Trophoblast cell (in vitro differentiated cells and primary cell): ENCODE data around the gene AVL9.

Source experiments
- DNase-seq, 2 donors: peaks; one replicate each; pipeline ENCODE4 v3.0.0-alpha.2; 2016
- H2AFZ ChIP-seq: 2 replicates; pipeline ENCODE4 v1.6.1; 2013; ENCODE audit warnings: low read length, moderate library complexity, mild to moderate bottlenecking; ENCODE audit not compliant: insufficient read depth, poor library complexity
- H2AK5ac ChIP-seq: 2 replicates; pipeline ENCODE4 v1.6.1; 2013; ENCODE audit warnings: mild to moderate bottlenecking, low read length
- H2BK120ac ChIP-seq: 2 replicates; pipeline ENCODE4 v1.6.1; 2013; ENCODE audit warnings: low read length, mild to moderate bottlenecking, moderate library complexity; ENCODE audit not compliant: insufficient read depth, poor library complexity
- H2BK12ac ChIP-seq: 2 replicates; pipeline ENCODE4 v1.6.1; 2013; ENCODE audit warnings: mild to moderate bottlenecking, low read length, moderate library complexity
- H2BK5ac ChIP-seq: 2 replicates; pipeline ENCODE4 v1.6.1; 2013; ENCODE audit warnings: low read length, low read depth, moderate library complexity, mild to moderate bottlenecking; ENCODE audit not compliant: poor library complexity
- H3K14ac ChIP-seq: 2 replicates; pipeline ENCODE4 v1.6.1; 2013; ENCODE audit warnings: mild to moderate bottlenecking, low read length
- H3K18ac ChIP-seq: 2 replicates; pipeline ENCODE4 v1.6.1; 2013; ENCODE audit warnings: mild to moderate bottlenecking, low read length
- H3K23ac ChIP-seq: 2 replicates; pipeline ENCODE4 v1.6.1; 2013; ENCODE audit warnings: low read length
- H3K27ac ChIP-seq: 2 replicates; pipeline ENCODE4 v1.5.1; 2013; ENCODE audit warnings: low read depth, mild to moderate bottlenecking, inconsistent platforms, low read length, moderate library complexity
- H3K27me3 ChIP-seq: 2 replicates; pipeline ENCODE4 v1.6.1; 2013; ENCODE audit warnings: inconsistent platforms, mild to moderate bottlenecking, low read length, moderate library complexity; ENCODE audit not compliant: insufficient read depth
- H3K36me3 ChIP-seq, 2 experiments: 1 replicate in 1 of 2; 2 replicates in 1 of 2; pipeline ENCODE4 v1.6.1; 2013; ENCODE audit warnings: low read length in 2 of 2, mild to moderate bottlenecking in 2 of 2, moderate library complexity in 1 of 2; ENCODE audit not compliant: insufficient read depth in 2 of 2, control insufficient read depth in 1 of 2
- H3K4ac ChIP-seq: 2 replicates; pipeline ENCODE4 v1.6.1; 2013; ENCODE audit warnings: low read depth, mild to moderate bottlenecking, low read length, moderate library complexity
- H3K4me1 ChIP-seq, 2 experiments: 1 replicate in 1 of 2; 2 replicates in 1 of 2; pipeline ENCODE4 v1.6.1; 2013; ENCODE audit warnings: low read length in 2 of 2, mild to moderate bottlenecking in 2 of 2, moderate library complexity in 1 of 2; ENCODE audit not compliant: insufficient read depth in 2 of 2, control insufficient read depth in 1 of 2
- H3K4me2 ChIP-seq: 2 replicates; pipeline ENCODE4 v1.6.1; 2013; ENCODE audit warnings: inconsistent platforms, mild to moderate bottlenecking, low read length, moderate library complexity
- H3K4me3 ChIP-seq: 2 replicates; pipeline ENCODE4 v1.5.1; 2013; ENCODE audit warnings: mild to moderate bottlenecking, low read depth, low read length, inconsistent platforms
- H3K79me1 ChIP-seq: one replicate; pipeline ENCODE4 v1.6.1; 2013; ENCODE audit warnings: low read length
- H3K79me2 ChIP-seq: 2 replicates; pipeline ENCODE4 v1.6.1; 2013; ENCODE audit warnings: low read length, mild to moderate bottlenecking; ENCODE audit not compliant: control insufficient read depth, insufficient read depth, poor library complexity
- H3K9ac ChIP-seq: 2 replicates; pipeline ENCODE4 v1.6.1; 2013; ENCODE audit warnings: mild to moderate bottlenecking, low read length
- H3K9me3 ChIP-seq: 2 replicates; pipeline ENCODE4 v1.6.1; 2013; ENCODE audit warnings: low read depth, mild to moderate bottlenecking, control low read depth, inconsistent platforms, low read length; ENCODE audit not compliant: insufficient read depth
- H4K12ac ChIP-seq: 2 replicates; pipeline ENCODE4 v1.6.1; 2013; ENCODE audit warnings: low read depth, mild to moderate bottlenecking, low read length, moderate library complexity
- H4K8ac ChIP-seq: 2 replicates; pipeline ENCODE4 v1.6.1; 2013; ENCODE audit warnings: low read depth, mild to moderate bottlenecking, low read length, moderate library complexity
- H4K91ac ChIP-seq: one replicate; pipeline ENCODE4 v1.6.1; 2013; ENCODE audit warnings: low read depth, mild to moderate bottlenecking, low read length, moderate library complexity
- WGBS: extraction: QIAGEN DNeasy Blood & Tissue Kit; methylation state at CpG from one replicate; pipeline ENCODE4 v1.1.7; 2013; ENCODE audit warnings: missing lambda C conversion rate; ENCODE audit not compliant: insufficient read length, insufficient coverage; ENCODE audit errors: extremely low coverage; 5-methylcytosine and 5-hydroxymethylcytosine counted together

Gene AVL9

DNA sequence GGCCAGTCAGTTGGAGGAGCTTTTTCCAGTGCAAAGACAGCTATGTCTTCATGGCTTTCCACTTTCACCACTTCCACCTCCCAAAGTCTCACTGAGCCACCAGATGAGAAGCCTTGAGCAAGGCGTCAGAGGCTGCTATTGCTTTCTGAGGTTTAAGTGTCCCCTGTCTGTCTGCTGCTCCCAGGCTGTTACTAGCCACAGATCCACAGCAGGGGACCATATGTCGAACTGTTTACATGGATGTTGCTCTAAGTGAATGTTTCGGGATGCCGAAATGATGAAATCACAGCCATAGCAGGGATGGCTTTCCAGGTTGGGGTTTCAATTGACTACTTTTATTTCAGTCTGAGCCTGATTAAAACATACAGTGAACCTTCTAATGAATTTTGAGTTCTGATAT is 88.5 kb downstream of the AVL9 start:
- Histone ChIP-seq H3K4me2 (no peak overlapping the region), H2BK120ac (no peak overlapping the region), H3K9ac (no peak overlapping the region), H2AFZ (no peak overlapping the region), H3K4me3 (no peak overlapping the region), H2AK5ac (no peak overlapping the region), H3K79me2 (no peaks in the 10 kb centered on the region), H3K14ac (no peak overlapping the region), H3K27me3 (no peaks in the 10 kb centered on the region), H3K4me1 (peaks cover 0 to 9% of the 10 kb centered on the region in 2 experiments), H2BK5ac (no peak overlapping the region), H4K91ac (no peak overlapping the region), H4K12ac (no peak overlapping the region), H4K8ac (no peak overlapping the region), H3K4ac (no peak overlapping the region), H3K23ac (no peak overlapping the region), H3K18ac (no peak overlapping the region), H3K27ac (no peak overlapping the region), H2BK12ac (no peak overlapping the region), H3K9me3 (no peaks in the 10 kb centered on the region), H3K36me3 (peaks cover 18 to 25% of the 10 kb centered on the region in 2 experiments), H3K79me1 (no peaks in the 10 kb centered on the region)
- WGBS, result no CpG with 5 or more reads among the region's 4 CpGs
- DNase-seq, result no peak

DNA sequence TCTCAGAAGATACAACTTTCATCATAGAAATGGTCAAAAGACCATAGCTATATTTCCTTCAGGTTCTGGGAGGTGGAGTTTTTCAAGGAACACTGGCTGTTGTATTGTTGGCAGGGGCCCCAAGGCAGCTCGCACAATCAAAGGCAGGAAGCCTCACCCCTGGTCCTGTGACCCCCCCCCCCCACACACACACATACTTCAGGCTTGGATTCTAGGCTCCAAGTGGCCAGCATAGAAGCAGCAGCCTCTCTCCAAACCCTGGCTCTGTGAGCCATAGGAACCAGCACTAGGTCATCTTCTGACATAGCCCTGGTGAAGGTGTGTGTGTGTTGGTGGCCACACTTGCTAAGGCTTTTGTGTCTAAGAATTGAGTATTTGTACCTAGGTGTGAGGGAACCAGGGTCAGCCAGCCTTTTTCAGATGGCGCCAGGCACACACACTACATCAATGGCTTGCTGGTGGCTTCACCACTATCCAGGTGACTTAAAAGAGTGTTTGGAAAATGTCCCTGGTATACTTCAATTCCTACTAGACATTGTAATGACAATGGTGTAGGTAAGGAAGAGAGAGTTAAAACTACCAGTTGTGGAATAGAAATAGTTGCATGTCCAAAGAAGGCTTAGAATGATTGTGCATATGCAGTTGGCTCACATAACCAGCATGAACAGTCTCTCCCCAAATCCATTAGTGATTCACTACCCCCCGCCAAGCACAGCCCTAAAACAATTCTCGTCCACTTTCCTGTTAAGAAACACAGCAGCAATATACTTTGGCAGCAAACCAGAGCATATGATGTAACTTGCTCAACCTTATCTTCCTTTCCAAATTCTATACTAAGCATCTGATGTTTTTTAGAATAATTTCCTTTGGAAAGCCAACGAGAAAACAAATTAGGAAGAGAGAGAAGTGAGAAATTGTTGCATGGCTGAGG is 91.3 kb downstream of the AVL9 start:
- no CpG with 5 or more reads among the region's 5 CpGs for WGBS

DNA sequence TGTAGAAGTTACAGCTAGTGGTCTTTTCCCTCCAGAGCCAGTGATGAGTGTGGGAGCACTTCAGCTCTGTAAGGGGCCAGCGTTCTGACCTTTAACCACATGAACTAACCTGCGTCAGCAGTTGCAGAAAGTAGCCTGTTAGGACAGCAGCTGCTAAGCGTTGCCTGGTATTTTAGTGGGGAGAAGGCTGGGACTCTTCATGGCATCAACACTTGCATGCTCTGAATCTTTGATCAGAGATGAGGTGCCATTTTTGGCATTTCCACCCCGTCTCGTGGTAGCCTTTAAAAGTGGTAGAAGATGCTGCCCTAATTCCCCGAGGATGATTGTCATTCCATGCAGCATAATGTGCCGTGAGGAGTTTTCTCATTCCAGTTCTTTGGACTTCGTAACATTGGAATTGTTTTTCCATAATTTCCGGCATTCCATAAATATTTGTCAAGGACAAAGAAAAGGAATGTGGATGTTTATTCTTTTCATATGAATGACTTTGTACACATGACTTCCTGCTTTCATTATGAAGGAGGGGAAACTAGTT is 92.2 kb downstream of the AVL9 start:
- Histone ChIP-seq H3K9me3 (no peaks in the 10 kb centered on the region), H3K27ac (no peak overlapping the region), H3K4me1 (peaks cover 0 to 12% of the 10 kb centered on the region in 2 experiments), H4K91ac (no peak overlapping the region), H2BK5ac (no peak overlapping the region), H2AK5ac (no peak overlapping the region), H4K8ac (no peak overlapping the region), H3K18ac (no peak overlapping the region), H3K4me3 (no peak overlapping the region), H3K79me1 (no peaks in the 10 kb centered on the region), H3K23ac (no peak overlapping the region), H3K36me3 (peaks cover 16 to 23% of the 10 kb centered on the region in 2 experiments), H3K14ac (no peak overlapping the region), H3K79me2 (no peaks in the 10 kb centered on the region), H3K4me2 (no peak overlapping the region), H3K9ac (no peak overlapping the region), H3K4ac (no peak overlapping the region), H2BK120ac (no peak overlapping the region), H3K27me3 (no peaks in the 10 kb centered on the region), H2BK12ac (no peak overlapping the region), H2AFZ (no peak overlapping the region), H4K12ac (no peak overlapping the region)
- peak; percentile 49 to 89 for DNase-seq
- WGBS, result no CpG with 5 or more reads among the region's 9 CpGs

More for the DNA sequence above, 91.3 kb downstream of the AVL9 start:
- Histone ChIP-seq H3K23ac (no peak overlapping the region), H4K8ac (no peak overlapping the region), H3K4me2 (no peak overlapping the region), H3K27me3 (no peaks in the 10 kb centered on the region), H2AK5ac (no peak overlapping the region), H4K12ac (no peak overlapping the region), H3K4me3 (no peak overlapping the region), H4K91ac (no peak overlapping the region), H2BK120ac (no peak overlapping the region), H2BK12ac (no peak overlapping the region), H3K36me3 (peaks cover 17 to 24% of the 10 kb centered on the region in 2 experiments), H2BK5ac (no peak overlapping the region), H3K27ac (no peak overlapping the region), H3K14ac (no peak overlapping the region), H2AFZ (no peak overlapping the region), H3K9ac (no peak overlapping the region), H3K4me1 (peaks cover 0 to 12% of the 10 kb centered on the region in 2 experiments), H3K9me3 (no peaks in the 10 kb centered on the region), H3K18ac (no peak overlapping the region), H3K4ac (no peak overlapping the region), H3K79me1 (no peaks in the 10 kb centered on the region), H3K79me2 (no peaks in the 10 kb centered on the region)
- no peak for DNase-seq

DNA sequence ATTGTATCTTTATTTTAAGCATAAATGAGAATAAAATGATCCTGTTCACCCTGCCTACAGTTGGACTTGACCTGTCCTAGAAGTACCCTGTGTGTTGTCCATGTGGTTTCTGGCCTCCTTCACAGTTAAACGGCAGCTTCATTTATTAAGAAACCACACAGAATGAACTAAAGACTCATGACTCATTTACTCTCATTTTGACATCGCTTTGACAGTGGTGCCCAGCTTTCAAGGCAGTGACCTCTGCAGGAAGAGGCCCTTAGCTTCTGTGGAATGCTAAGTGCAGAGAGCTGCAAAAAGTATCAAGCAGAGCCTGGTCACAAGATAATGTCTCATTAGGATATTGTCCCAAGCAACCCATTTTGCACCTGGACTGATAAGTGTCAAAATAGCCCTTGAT is 93.4 kb downstream of the AVL9 start:
- Histone ChIP-seq H3K79me1 (no peaks in the 10 kb centered on the region), H2AK5ac (no peak overlapping the region), H2BK120ac (no peak overlapping the region), H3K27ac (no peak overlapping the region), H3K23ac (no peak overlapping the region), H3K18ac (no peak overlapping the region), H4K12ac (no peak overlapping the region), H3K79me2 (no peaks in the 10 kb centered on the region), H2BK5ac (no peak overlapping the region), H4K8ac (no peak overlapping the region), H3K4ac (no peak overlapping the region), H4K91ac (no peak overlapping the region), H3K4me2 (no peak overlapping the region), H3K14ac (no peak overlapping the region), H2BK12ac (no peak overlapping the region), H3K36me3 (peaks cover 9 to 17% of the 10 kb centered on the region in 2 experiments), H3K4me1 (peaks cover 0 to 12% of the 10 kb centered on the region in 2 experiments), H3K4me3 (no peak overlapping the region), H3K27me3 (no peaks in the 10 kb centered on the region), H3K9ac (no peak overlapping the region), H2AFZ (no peak overlapping the region), H3K9me3 (no peaks in the 10 kb centered on the region)
- DNase-seq, result peak in 1 of 2 donors; percentile 31
- WGBS, result no CpG with 5 or more reads among the region's 2 CpGs
